Spleen (tissue), 11 donors: Measurements from ENCODE around the gene COBL. TPM values are rescaled to one million over a fixed set of nuclear protein-coding genes. Genes with fewer than 3 reads are reported as not detected.

ENCODE experiments used
- DNase-seq: peaks from one replicate; pipeline ENCODE4 v3.0.0-alpha.2; 2020
- H3K27ac ChIP-seq, 8 donors: fragments of 200-600 bp; sonication (generic) in 7 of 8; 1 replicate in 4 of 8; 2 replicates in 4 of 8; pipeline versions ENCODE4 v1.5.0 to v1.8.0; 2016 to 2021; ENCODE audit warnings: inconsistent platforms in 4 of 8, mild to moderate bottlenecking in 4 of 8, moderate library complexity in 1 of 8
- H3K27me3 ChIP-seq, 7 donors: fragments of 200-600 bp; sonication (generic) in 6 of 7; replicated peaks in 1 of 7; 1 replicate in 4 of 7; 2 replicates in 3 of 7; pipeline versions ENCODE4 v1.5.0 to v1.8.0; 2016 to 2021; ENCODE audit warnings: inconsistent platforms in 3 of 7, mild to moderate bottlenecking in 1 of 7
- H3K36me3 ChIP-seq, 6 donors: fragments of 200-600 bp; sonication (generic) in 5 of 6; 1 replicate in 4 of 6; 2 replicates in 2 of 6; pipeline versions ENCODE4 v1.5.0 to v1.8.0; 2016 to 2021; ENCODE audit warnings: inconsistent platforms in 2 of 6
- H3K4me1 ChIP-seq, 6 donors: fragments of 200-600 bp; sonication (generic) in 5 of 6; 1 replicate in 3 of 6; 2 replicates in 3 of 6; pipeline versions ENCODE4 v1.5.0 to v1.8.0; 2016 to 2021; ENCODE audit warnings: inconsistent platforms in 3 of 6
- H3K4me3 ChIP-seq, 8 donors: fragments of 200-600 bp; sonication (generic) in 7 of 8; 1 replicate in 4 of 8; 2 replicates in 4 of 8; pipeline versions ENCODE4 v1.5.0 to v1.8.0; 2016 to 2021; ENCODE audit warnings: inconsistent platforms in 4 of 8, mild to moderate bottlenecking in 4 of 8, moderate library complexity in 2 of 8
- H3K9me3 ChIP-seq, 8 donors: fragments of 200-600 bp; sonication (generic) in 7 of 8; 1 replicate in 4 of 8; 2 replicates in 4 of 8; pipeline versions ENCODE4 v1.5.0 to v1.8.0; 2016 to 2021; ENCODE audit warnings: inconsistent platforms in 4 of 8
- POLR2A ChIP-seq, 3 donors: fragments of 450-650 bp; IDR thresholded peaks; one replicate each; pipeline ENCODE4 v1.5.1; 2017; ENCODE audit warnings: antibody characterized with exemption in 3 of 3, mild to moderate bottlenecking in 1 of 3
- POLR2AphosphoS5 ChIP-seq, 3 donors: sonication (generic); formaldehyde crosslinking; IDR thresholded peaks; one replicate each; pipeline ENCODE4 v1.5.1; 2017; ENCODE audit warnings: antibody characterized with exemption in 3 of 3
- WGBS, 5 donors: extraction: QIAGEN DNeasy Blood & Tissue Kit in 3 of 5; methylation state at CpG; one replicate each; pipeline versions ENCODE4 v1.1.5 to v1.1.7; 2013 to 2018; 5-methylcytosine and 5-hydroxymethylcytosine counted together
- intact Hi-C: fragments of 100-400 bp; cut with DNase I; formaldehyde crosslinking; loops from one replicate; pipeline ENCODE4 v1.15.0; 2023; ENCODE audit warnings: low total_unique reads
- polyA plus RNA-seq, 3 donors: library from polyadenylated mRNA; stranded (reverse); fragments of 200-250 nt; gene quantifications; one replicate each; pipeline ENCODE4 v1.2.1, GENCODE V29; 2013
- total RNA-seq, 7 donors: library from RNA; depleted of rRNA in 3 of 7; stranded (reverse); fragments of >200 nt in 3 of 7; fragmentation: NEBNext Ultra II Directional in 4 of 7; extraction: Animal tissue kit (Norgen Biotek cat#: 25700) in 4 of 7; gene quantifications; one replicate each; pipeline versions ENCODE4 v1.1.0 to v1.2.1, GENCODE V29; 2016 to 2021
- TF ChIP-seq, protein P1 (sequence below), 11 experiments: fragments of 200-600 bp in 7 of 11; fragments of 450-650 bp in 4 of 11; sonication (generic) in 4 of 11; IDR thresholded peaks in 8 of 11; conservative IDR thresholded peaks in 3 of 11; 1 replicate in 7 of 11; 2 replicates in 4 of 11; pipeline versions ENCODE4 v1.4.0 to v1.8.0; 2016 to 2021; ENCODE audit warnings: antibody characterized with exemption in 11 of 11, inconsistent platforms in 4 of 11, mild to moderate bottlenecking in 1 of 11
- donor health status: healthy with polysubstance abuse.
- donor health status: DM: no; HTN: no; CAD: no; lungs with moderate emphysema.
- donor health status: DM: no; HTN: no; CAD: no.
- donor health status: Bipolar disorder and iron deficiency.
- donor health status: healthy.
- donor health status: DM: no; HTN: no; CAD: no.
- donor health status: DM: yes; HTN: yes; CAD: no.

Gene COBL
- total and polyA plus RNA-seq, 10 donors: 0.09 to 0.80 (median 0.57) TPM; not detected in 1

DNA sequence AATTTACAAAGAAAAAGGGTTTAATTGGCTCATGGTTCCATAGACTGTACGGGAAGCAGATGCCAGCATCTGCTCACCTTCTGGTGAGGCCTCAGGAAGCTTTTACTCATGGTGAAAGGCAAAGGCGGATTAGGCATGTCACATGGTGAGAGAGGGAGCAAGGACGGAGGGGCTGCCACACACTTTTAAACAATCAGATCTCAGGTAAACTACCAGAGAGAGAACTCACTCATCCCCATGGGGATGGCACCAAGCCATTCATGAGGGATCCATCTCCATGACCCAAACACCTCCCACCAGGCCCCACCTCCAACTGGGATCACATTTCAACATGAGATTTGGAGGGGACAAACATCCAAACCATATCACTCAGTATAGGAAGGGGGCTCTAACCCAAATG lies 183.9 kb downstream of the COBL start:
- Histone ChIP-seq H3K27me3 (no peaks in the 10 kb centered on the region), H3K27ac (no peak overlapping the region), H3K36me3 (no peaks in the 10 kb centered on the region), H3K4me1 (peaks cover 0 to 4% (median 0%) of the 10 kb centered on the region in 6 donors), H3K9me3 (peaks cover 0 to 8% (median 0%) of the 10 kb centered on the region in 8 donors), H3K4me3 (no peak overlapping the region)
- WGBS, 5 donors: 72 to 98% (median 88%) methylated on average over 3 of the region's 3 CpGs
- DNase-seq: no peak
- intact Hi-C loops: loop anchor here (10.0 kb wide), 1 partner anchor 68 kb away; no protein-coding TSS in a partner anchor
- TF ChIP-seq POLR2AphosphoS5 (IDR thresholded peaks at IDR 0.05) (no peak), POLR2A (IDR thresholded peaks at IDR 0.05) (no peak)
- TF ChIP-seq, protein P1, sequence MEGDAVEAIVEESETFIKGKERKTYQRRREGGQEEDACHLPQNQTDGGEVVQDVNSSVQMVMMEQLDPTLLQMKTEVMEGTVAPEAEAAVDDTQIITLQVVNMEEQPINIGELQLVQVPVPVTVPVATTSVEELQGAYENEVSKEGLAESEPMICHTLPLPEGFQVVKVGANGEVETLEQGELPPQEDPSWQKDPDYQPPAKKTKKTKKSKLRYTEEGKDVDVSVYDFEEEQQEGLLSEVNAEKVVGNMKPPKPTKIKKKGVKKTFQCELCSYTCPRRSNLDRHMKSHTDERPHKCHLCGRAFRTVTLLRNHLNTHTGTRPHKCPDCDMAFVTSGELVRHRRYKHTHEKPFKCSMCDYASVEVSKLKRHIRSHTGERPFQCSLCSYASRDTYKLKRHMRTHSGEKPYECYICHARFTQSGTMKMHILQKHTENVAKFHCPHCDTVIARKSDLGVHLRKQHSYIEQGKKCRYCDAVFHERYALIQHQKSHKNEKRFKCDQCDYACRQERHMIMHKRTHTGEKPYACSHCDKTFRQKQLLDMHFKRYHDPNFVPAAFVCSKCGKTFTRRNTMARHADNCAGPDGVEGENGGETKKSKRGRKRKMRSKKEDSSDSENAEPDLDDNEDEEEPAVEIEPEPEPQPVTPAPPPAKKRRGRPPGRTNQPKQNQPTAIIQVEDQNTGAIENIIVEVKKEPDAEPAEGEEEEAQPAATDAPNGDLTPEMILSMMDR (IDR thresholded peaks at IDR 0.05 in 8 of 11, conservative IDR thresholded peaks at IDR 0.05 in 3 of 11): no peak

- no peak overlapping the region for H3K4me3 ChIP-seq
- intact Hi-C loops: loop anchor here (10.0 kb wide), 1 partner anchor 65 kb away; no protein-coding TSS in a partner anchor
- no peak overlapping the region for H3K27ac ChIP-seq
- TF ChIP-seq POLR2AphosphoS5 (IDR thresholded peaks at IDR 0.05) (no peak), POLR2A (IDR thresholded peaks at IDR 0.05) (no peak)
- TF ChIP-seq, protein P1 (IDR thresholded peaks at IDR 0.05 in 8 of 11, conservative IDR thresholded peaks at IDR 0.05 in 3 of 11): no peak
- H3K27me3 ChIP-seq: no peaks in the 10 kb centered on the region
- DNase-seq: no peak
- WGBS, 5 donors: 81 to 88% (median 87%) methylated on average over 8 of the region's 8 CpGs
- H3K9me3 ChIP-seq: peaks cover 0 to 8% (median 0%) of the 10 kb centered on the region in 8 donors
- no peaks in the 10 kb centered on the region for H3K36me3 ChIP-seq
- H3K4me1 ChIP-seq: peaks cover 0 to 4% (median 0%) of the 10 kb centered on the region in 6 donors
These were observed 186.8 kb downstream of the COBL start for GRCh38 chr7:51129527-51130472.

- Histone ChIP-seq H3K4me1 (peaks cover 0 to 3% (median 0%) of the 10 kb centered on the region in 6 donors), H3K27me3 (no peaks in the 10 kb centered on the region), H3K9me3 (peaks cover 0 to 8% (median 0%) of the 10 kb centered on the region in 8 donors), H3K27ac (no peak overlapping the region), H3K36me3 (no peaks in the 10 kb centered on the region), H3K4me3 (no peak overlapping the region)
- no peak for DNase-seq
- TF ChIP-seq POLR2A (IDR thresholded peaks at IDR 0.05) (no peak), POLR2AphosphoS5 (IDR thresholded peaks at IDR 0.05) (no peak)
- TF ChIP-seq, protein P1 (IDR thresholded peaks at IDR 0.05 in 8 of 11, conservative IDR thresholded peaks at IDR 0.05 in 3 of 11): no peak
- intact Hi-C loops: no loop called here
- WGBS, 5 donors: 88 to 93% (median 90%) methylated on average over 16 of the region's 16 CpGs
These were observed 187.8 kb downstream of the COBL start for GRCh38 chr7:51128545-51129435.
